Endothelial cell of umbilical vein (primary cell): Measurements from ENCODE around the gene KRCC1. TPM values are rescaled to one million over a fixed set of nuclear protein-coding genes. Genes with fewer than 3 reads are reported as not detected.

Experiments used
- BruUV-seq: library from RNA; stranded (reverse); fragments of 400-500 nt; replicated peaks from 2 replicates; lab custom pipeline; 2021; lab: Mats Ljungman, UMichigan
- CTCF ChIA-PET: fragments of 300-600, 350-600 bp; sonication (Branson Sonifier 250); formaldehyde crosslinking; loops from one replicate; lab custom pipeline; 2021; ENCODE audit warnings: antibody characterized with exemption, inconsistent platforms; lab: Charles Lee
- POLR2A ChIA-PET: fragments of 300-600, 350-600 bp; sonication (Branson Sonifier 250); formaldehyde crosslinking; loops from one replicate; lab custom pipeline; 2021; ENCODE audit warnings: antibody characterized with exemption, inconsistent platforms; lab: Charles Lee
- DNase-seq: peaks from one replicate; pipeline ENCODE4 v3.0.0-alpha.2; 2011; ENCODE audit warnings: low read depth, low spot score
- FAIRE-seq: peaks from 2 replicates; lab custom pipeline; 2011; peaks lifted over from hg19 to GRCh38; lab: Jason Lieb, UNC
- H2AFZ ChIP-seq: 2 replicates; pipeline ENCODE4 v1.6.0; 2012; ENCODE audit warnings: low read depth, low read length, control low read depth, inconsistent platforms
- H3K27ac ChIP-seq: 2 replicates; pipeline ENCODE4 v1.5.1; 2011; ENCODE audit warnings: low read depth, mild to moderate bottlenecking, control low read depth, low read length, moderate library complexity; ENCODE audit not compliant: insufficient read depth
- H3K27me3 ChIP-seq, 2 experiments: 2 replicates each; pipeline versions ENCODE4 v1.6.0 to v1.6.1; 2011; ENCODE audit warnings: low read length in 2 of 2, mixed read lengths in 1 of 2; ENCODE audit not compliant: control insufficient read depth in 2 of 2, insufficient read depth in 2 of 2
- H3K36me3 ChIP-seq, 2 experiments: 2 replicates in 1 of 2; 3 replicates in 1 of 2; pipeline ENCODE4 v1.5.1; 2011; ENCODE audit warnings: low read length in 2 of 2, mild to moderate bottlenecking in 1 of 2, moderate library complexity in 1 of 2; ENCODE audit not compliant: control insufficient read depth in 2 of 2, insufficient read depth in 2 of 2; ENCODE audit errors: extremely low read depth in 1 of 2
- H3K4me1 ChIP-seq: 3 replicates; pipeline ENCODE4 v1.5.1; 2011; ENCODE audit warnings: mild to moderate bottlenecking, low read length; ENCODE audit not compliant: control insufficient read depth, insufficient read depth; ENCODE audit errors: extremely low read depth
- H3K4me2 ChIP-seq: 2 replicates; pipeline ENCODE4 v1.6.1; 2011; ENCODE audit warnings: low read length, control low read depth, mixed read lengths; ENCODE audit not compliant: insufficient read depth
- H3K4me3 ChIP-seq, 3 experiments: fragments of 200-600 bp in 1 of 3; sonication (generic), shearing (Covaris generic) in 1 of 3; replicated peaks in 1 of 3; 2 replicates each; pipeline ENCODE4 v1.5.1; 2011 to 2016; ENCODE audit warnings: control low read depth in 3 of 3, low read length in 3 of 3, mild to moderate bottlenecking in 2 of 3, inconsistent platforms in 1 of 3, low read depth in 1 of 3, moderate library complexity in 1 of 3; ENCODE audit not compliant: insufficient read depth in 1 of 3
- H3K79me2 ChIP-seq: 2 replicates; pipeline ENCODE4 v1.6.0; 2012; ENCODE audit warnings: low read length, inconsistent platforms; ENCODE audit not compliant: control insufficient read depth, insufficient read depth
- H3K9ac ChIP-seq: replicated peaks from 2 replicates; pipeline ENCODE3; 2011; ENCODE audit warnings: low read length, control low read depth; ENCODE audit not compliant: insufficient read depth; ENCODE audit errors: extremely low read depth
- H3K9me1 ChIP-seq: replicated peaks from 3 replicates; pipeline ENCODE4 v1.6.0; 2011; ENCODE audit warnings: mild to moderate bottlenecking, low read length; ENCODE audit not compliant: control insufficient read depth, insufficient read depth; ENCODE audit errors: extremely low read depth
- H3K9me3 ChIP-seq: replicated peaks from 2 replicates; pipeline ENCODE4 v1.5.1; 2012; ENCODE audit warnings: low read length, inconsistent platforms; ENCODE audit not compliant: control insufficient read depth, insufficient read depth
- H4K20me1 ChIP-seq: replicated peaks from 2 replicates; pipeline ENCODE3; 2011; ENCODE audit warnings: mild to moderate bottlenecking, low read length; ENCODE audit not compliant: control insufficient read depth, insufficient read depth; ENCODE audit errors: extremely low read depth
- EZH2 ChIP-seq: IDR thresholded peaks from 2 replicates; pipeline ENCODE4 v1.6.1; 2012; ENCODE audit warnings: borderline replicate concordance, low read depth, mild to moderate bottlenecking, moderate library complexity, low read length, inconsistent platforms; ENCODE audit not compliant: severe bottlenecking
- FOS ChIP-seq: IDR thresholded peaks from 2 replicates; pipeline ENCODE4 v1.6.1; 2011; ENCODE audit warnings: mild to moderate bottlenecking, low read length, moderate library complexity, borderline replicate concordance; ENCODE audit not compliant: insufficient read depth
- GATA2 ChIP-seq: IDR thresholded peaks from 2 replicates; pipeline ENCODE4 v1.7.0; 2011; ENCODE audit warnings: low read depth, mild to moderate bottlenecking, moderate library complexity, mixed read lengths, low read length; ENCODE audit not compliant: insufficient read length, insufficient read depth
- JUN ChIP-seq: IDR thresholded peaks from 2 replicates; pipeline ENCODE4 v1.6.1; 2011; ENCODE audit warnings: borderline replicate concordance, low read depth; ENCODE audit not compliant: insufficient read length, insufficient read depth
- MYC ChIP-seq: IDR thresholded peaks from one replicate; pipeline ENCODE4 v1.6.1; 2011; ENCODE audit warnings: mild to moderate bottlenecking, low read depth, low read length
- POLR2A ChIP-seq: IDR thresholded peaks from 2 replicates; pipeline ENCODE4 v1.6.1; 2012; ENCODE audit warnings: low read depth, mild to moderate bottlenecking, control low read depth, low read length
- POLR2AphosphoS5 ChIP-seq: IDR thresholded peaks from 2 replicates; pipeline ENCODE4 v1.6.1; 2012; ENCODE audit warnings: low read depth, mild to moderate bottlenecking, control low read depth, low read length, moderate library complexity; ENCODE audit not compliant: insufficient read depth
- dilution Hi-C: fragments of 300-500 bp; cut with MboI; formaldehyde crosslinking; loops from one replicate; pipeline ENCODE4 v1.15.0; 2019; ENCODE audit warnings: low sequenced_read_pairs; ENCODE audit not compliant: extremely low pct_ligation_motif_present
- intact Hi-C: fragments of 100-400 bp; cut with micrococcal nuclease; formaldehyde crosslinking; loops from one replicate; pipeline ENCODE4 v1.10.0; 2022
- polyA plus RNA-seq, 4 experiments: library from polyadenylated mRNA; depleted of rRNA in 3 of 4; stranded (reverse) in 3 of 4; unstranded in 1 of 4; fragments of >200 nt; gene quantifications; 2 replicates each; pipeline versions ENCODE4 v1.2.1 to v1.2.3, GENCODE V29; 2011 to 2012; ENCODE audit warnings: missing spikeins in 1 of 4
- total RNA-seq: library from RNA; stranded (reverse); gene quantifications from 2 replicates; pipeline ENCODE4 v1.2.3, GENCODE V29; 2021
- TF ChIP-seq, protein P1 (sequence below), 2 donors: IDR thresholded peaks; 1 replicate in 1 of 2; 2 replicates in 1 of 2; pipeline ENCODE4 v1.5.1; 2011; ENCODE audit warnings: low read length in 2 of 2, mild to moderate bottlenecking in 2 of 2, moderate library complexity in 2 of 2, control low read depth in 1 of 2, inconsistent platforms in 1 of 2, low read depth in 1 of 2; ENCODE audit not compliant: insufficient read depth in 1 of 2; ENCODE audit errors: extremely low read depth in 1 of 2
- TF ChIP-seq, protein P2 (sequence below): IDR thresholded peaks from 2 replicates; pipeline ENCODE4 v1.6.1; 2011; ENCODE audit not compliant: insufficient read depth, insufficient read length

Gene KRCC1
- total and polyA plus RNA-seq, 2 donors (not counting 3 experiments of a cell fraction or from before 2014, with no cell fraction given), result 7.4 to 15.0 TPM

DNA sequence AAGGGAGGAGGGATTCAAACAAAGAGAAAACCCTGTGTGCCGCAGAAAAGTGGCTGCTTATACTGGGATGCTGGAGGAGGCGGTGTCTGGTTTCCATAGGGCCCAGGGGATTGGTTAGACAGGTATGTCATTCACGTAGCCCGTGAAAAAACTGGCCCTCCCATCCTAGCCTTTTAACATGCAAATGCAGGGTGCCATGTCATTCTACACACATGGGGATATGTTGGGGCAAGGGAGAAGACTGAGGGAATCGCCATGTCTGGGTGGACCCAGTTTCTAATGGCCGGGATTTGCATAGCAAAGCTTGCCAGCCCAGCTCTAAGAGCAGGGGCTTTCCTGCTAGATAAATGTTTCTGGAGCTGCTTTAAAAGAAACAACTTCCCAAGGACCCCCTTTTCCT, 31.1 kb downstream of the KRCC1 start:
- dilution Hi-C loops, result no loop called here
- CTCF ChIA-PET, result no interaction called here

More for the DNA sequence above, 31.1 kb downstream of the KRCC1 start:
- Histone ChIP-seq H3K27ac (no peak overlapping the region), H2AFZ (no peak overlapping the region), H3K4me1 (no peaks in the 10 kb centered on the region), H3K9ac (no peak overlapping the region), H3K36me3 (peaks cover 3 to 4% of the 10 kb centered on the region in 2 experiments), H3K4me3 (no peak overlapping the region), H3K9me1 (no peaks in the 10 kb centered on the region), H4K20me1 (no peaks in the 10 kb centered on the region), H3K79me2 (no peaks in the 10 kb centered on the region), H3K9me3 (no peaks in the 10 kb centered on the region), H3K27me3 (no peaks in the 10 kb centered on the region), H3K4me2 (no peak overlapping the region)
- FAIRE-seq, result no peak
- POLR2A ChIA-PET, result no interaction called here
- DNase-seq, result no peak
- TF ChIP-seq GATA2 (no peak), POLR2AphosphoS5 (no peak), FOS (no peak), JUN (no peak), MYC (no peak), EZH2 (no peak), POLR2A (no peak)
- TF ChIP-seq, protein P1, sequence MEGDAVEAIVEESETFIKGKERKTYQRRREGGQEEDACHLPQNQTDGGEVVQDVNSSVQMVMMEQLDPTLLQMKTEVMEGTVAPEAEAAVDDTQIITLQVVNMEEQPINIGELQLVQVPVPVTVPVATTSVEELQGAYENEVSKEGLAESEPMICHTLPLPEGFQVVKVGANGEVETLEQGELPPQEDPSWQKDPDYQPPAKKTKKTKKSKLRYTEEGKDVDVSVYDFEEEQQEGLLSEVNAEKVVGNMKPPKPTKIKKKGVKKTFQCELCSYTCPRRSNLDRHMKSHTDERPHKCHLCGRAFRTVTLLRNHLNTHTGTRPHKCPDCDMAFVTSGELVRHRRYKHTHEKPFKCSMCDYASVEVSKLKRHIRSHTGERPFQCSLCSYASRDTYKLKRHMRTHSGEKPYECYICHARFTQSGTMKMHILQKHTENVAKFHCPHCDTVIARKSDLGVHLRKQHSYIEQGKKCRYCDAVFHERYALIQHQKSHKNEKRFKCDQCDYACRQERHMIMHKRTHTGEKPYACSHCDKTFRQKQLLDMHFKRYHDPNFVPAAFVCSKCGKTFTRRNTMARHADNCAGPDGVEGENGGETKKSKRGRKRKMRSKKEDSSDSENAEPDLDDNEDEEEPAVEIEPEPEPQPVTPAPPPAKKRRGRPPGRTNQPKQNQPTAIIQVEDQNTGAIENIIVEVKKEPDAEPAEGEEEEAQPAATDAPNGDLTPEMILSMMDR (IDR thresholded peaks at IDR 0.05; ENCODE audit: extremely low read depth in 1 of 2, insufficient read depth in 1 of 2, low read depth in 1 of 2, low read length in 2 of 2), result no peak
- TF ChIP-seq, protein P2, sequence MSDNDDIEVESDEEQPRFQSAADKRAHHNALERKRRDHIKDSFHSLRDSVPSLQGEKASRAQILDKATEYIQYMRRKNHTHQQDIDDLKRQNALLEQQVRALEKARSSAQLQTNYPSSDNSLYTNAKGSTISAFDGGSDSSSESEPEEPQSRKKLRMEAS, result no peak
- no TSS peak for BruUV-seq
- intact Hi-C loops, result no loop called here
